GM19238 (cell line): Measurements from ENCODE around the gene ARAP1.

Experiments used
- DNase-seq: peaks from one replicate; pipeline ENCODE4 v3.0.0; 2011; ENCODE audit warnings: low spot score; ENCODE audit not compliant: insufficient read length

Gene ARAP1

GRCh38 chr11:72705442-72706365 is 46.5 kb downstream of the ARAP1 start:
- no peak for DNase-seq

- DNase-seq, result no peak
Observed at GRCh38 chr11:72704783-72705265, 47.4 kb downstream of the ARAP1 start.

GRCh38 chr11:72704028-72704782 is 48.0 kb downstream of the ARAP1 start:
- DNase-seq, result no peak

- DNase-seq, result no peak
Observed at GRCh38 chr11:72703267-72704008, 48.8 kb downstream of the ARAP1 start.

- no peak for DNase-seq
Observed at GRCh38 chr11:72702577-72703241, 49.5 kb downstream of the ARAP1 start.

- DNase-seq, result no peak
Observed at GRCh38 chr11:72702096-72702495, 50.1 kb downstream of the ARAP1 start.

GRCh38 chr11:72701466-72701865 is 50.7 kb downstream of the ARAP1 start:
- DNase-seq, result no peak

- DNase-seq, result no peak
Observed at GRCh38 chr11:72700146-72700545, 52.1 kb downstream of the ARAP1 start.

- no peak for DNase-seq
Observed at GRCh38 chr11:72697814-72698213, 54.4 kb downstream of the ARAP1 start.

- no peak for DNase-seq
Observed at GRCh38 chr11:72696866-72697700, 55.1 kb downstream of the ARAP1 start.

- DNase-seq, result no peak
Observed at GRCh38 chr11:72695354-72695753, 56.9 kb downstream of the ARAP1 start.

GRCh38 chr11:72693271-72693968 is 58.8 kb downstream of the ARAP1 start:
- no peak for DNase-seq

GRCh38 chr11:72692498-72693237 is 59.5 kb downstream of the ARAP1 start:
- DNase-seq, result no peak

- DNase-seq, result no peak
Observed at GRCh38 chr11:72690166-72690565, 62.0 kb downstream of the ARAP1 start.

- no peak for DNase-seq
Observed at GRCh38 chr11:72688929-72689328, 63.3 kb downstream of the ARAP1 start.

GRCh38 chr11:72688486-72688885 is 63.7 kb downstream of the ARAP1 start:
- no peak for DNase-seq

GRCh38 chr11:72687326-72687725 is 64.9 kb downstream of the ARAP1 start:
- no peak for DNase-seq

GRCh38 chr11:72686639-72687220 is 65.5 kb downstream of the ARAP1 start:
- DNase-seq, result no peak
